WERI-Rb-1 (cell line): ENCODE results near the gene LMO7.
A peak's percentile ranks its signal among the peaks of the same experiment; 100 is the strongest.

Source experiments
- DNase-seq: peaks from one replicate; pipeline ENCODE4 v3.0.0-alpha.2; 2020
- H3K27ac ChIP-seq: fragments of 250-450 bp; sonication (Bioruptor Pico); 2 replicates; pipeline ENCODE4 v1.5.1; 2020; ENCODE audit warnings: mild to moderate bottlenecking, moderate library complexity
- H3K27me3 ChIP-seq: fragments of 250-450 bp; sonication (Bioruptor Pico); 2 replicates; pipeline ENCODE4 v1.5.1; 2021; ENCODE audit warnings: mild to moderate bottlenecking, low read depth, moderate library complexity; ENCODE audit not compliant: insufficient read depth, severe bottlenecking
- H3K36me3 ChIP-seq: fragments of 250-450 bp; sonication (Bioruptor Pico); 2 replicates; pipeline ENCODE4 v1.5.1; 2020; ENCODE audit warnings: mild to moderate bottlenecking, moderate library complexity
- H3K4me3 ChIP-seq: 2 replicates; pipeline ENCODE4 v1.5.1; 2011; ENCODE audit warnings: low read depth, mild to moderate bottlenecking, control low read depth, low read length
- H3K9me3 ChIP-seq: fragments of 250-450 bp; sonication (Bioruptor Pico); 2 replicates; pipeline ENCODE4 v1.5.1; 2021; ENCODE audit warnings: mild to moderate bottlenecking, moderate library complexity; ENCODE audit not compliant: severe bottlenecking
- TF ChIP-seq, protein P1 (sequence below): IDR thresholded peaks from 2 replicates; pipeline ENCODE4 v1.5.1; 2011; ENCODE audit warnings: low read depth, mild to moderate bottlenecking, control low read depth, inconsistent platforms, low read length

The LMO7 gene

GRCh38 chr13:75635828-75636435 lies at the start of gene LMO7:
Gene LMO7, plus strand, starts transcription at chr13:75636330. Its CDS starts 328 bp downstream, at chr13:75636658.
- TF ChIP-seq, protein P1, sequence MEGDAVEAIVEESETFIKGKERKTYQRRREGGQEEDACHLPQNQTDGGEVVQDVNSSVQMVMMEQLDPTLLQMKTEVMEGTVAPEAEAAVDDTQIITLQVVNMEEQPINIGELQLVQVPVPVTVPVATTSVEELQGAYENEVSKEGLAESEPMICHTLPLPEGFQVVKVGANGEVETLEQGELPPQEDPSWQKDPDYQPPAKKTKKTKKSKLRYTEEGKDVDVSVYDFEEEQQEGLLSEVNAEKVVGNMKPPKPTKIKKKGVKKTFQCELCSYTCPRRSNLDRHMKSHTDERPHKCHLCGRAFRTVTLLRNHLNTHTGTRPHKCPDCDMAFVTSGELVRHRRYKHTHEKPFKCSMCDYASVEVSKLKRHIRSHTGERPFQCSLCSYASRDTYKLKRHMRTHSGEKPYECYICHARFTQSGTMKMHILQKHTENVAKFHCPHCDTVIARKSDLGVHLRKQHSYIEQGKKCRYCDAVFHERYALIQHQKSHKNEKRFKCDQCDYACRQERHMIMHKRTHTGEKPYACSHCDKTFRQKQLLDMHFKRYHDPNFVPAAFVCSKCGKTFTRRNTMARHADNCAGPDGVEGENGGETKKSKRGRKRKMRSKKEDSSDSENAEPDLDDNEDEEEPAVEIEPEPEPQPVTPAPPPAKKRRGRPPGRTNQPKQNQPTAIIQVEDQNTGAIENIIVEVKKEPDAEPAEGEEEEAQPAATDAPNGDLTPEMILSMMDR = no peak
- Histone ChIP-seq H3K9me3 (no peaks in the 10 kb centered on the region), H3K27ac (no peak within 1 kb of the TSS; the same call in 1 of the 2 replicates), H3K36me3 (no peaks in the 10 kb centered on the region), H3K4me3 (peak within 1 kb of the TSS; percentile 77), H3K27me3 (no peaks in the 10 kb centered on the region)
- DNase-seq = peak; percentile 40

DNA sequence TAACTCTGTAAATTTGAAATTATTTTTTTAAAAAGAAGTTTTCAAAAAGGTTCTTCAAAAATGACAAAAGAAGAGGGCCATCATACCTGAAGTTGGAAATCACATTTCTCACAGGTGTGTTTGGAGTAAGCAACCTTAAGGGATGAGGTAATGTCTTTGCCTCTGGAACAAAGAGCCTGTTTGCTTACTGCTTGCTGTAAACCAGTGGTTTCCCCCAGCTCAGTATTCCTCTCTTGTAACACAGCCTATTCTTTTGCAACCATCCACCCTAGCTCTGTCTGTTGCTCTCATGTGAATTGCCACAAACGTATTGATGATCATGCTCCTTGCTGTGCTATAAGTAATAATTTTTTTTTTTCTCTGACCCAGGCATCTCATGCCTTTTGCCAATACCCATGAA lies 48.5 kb upstream of the LMO7 start:
- Histone ChIP-seq H3K27ac (no peak overlapping the region), H3K4me3 (no peak overlapping the region), H3K27me3 (no peaks in the 10 kb centered on the region), H3K36me3 (no peaks in the 10 kb centered on the region), H3K9me3 (no peaks in the 10 kb centered on the region)
- TF ChIP-seq, protein P1 = no peak
- no peak for DNase-seq

DNA sequence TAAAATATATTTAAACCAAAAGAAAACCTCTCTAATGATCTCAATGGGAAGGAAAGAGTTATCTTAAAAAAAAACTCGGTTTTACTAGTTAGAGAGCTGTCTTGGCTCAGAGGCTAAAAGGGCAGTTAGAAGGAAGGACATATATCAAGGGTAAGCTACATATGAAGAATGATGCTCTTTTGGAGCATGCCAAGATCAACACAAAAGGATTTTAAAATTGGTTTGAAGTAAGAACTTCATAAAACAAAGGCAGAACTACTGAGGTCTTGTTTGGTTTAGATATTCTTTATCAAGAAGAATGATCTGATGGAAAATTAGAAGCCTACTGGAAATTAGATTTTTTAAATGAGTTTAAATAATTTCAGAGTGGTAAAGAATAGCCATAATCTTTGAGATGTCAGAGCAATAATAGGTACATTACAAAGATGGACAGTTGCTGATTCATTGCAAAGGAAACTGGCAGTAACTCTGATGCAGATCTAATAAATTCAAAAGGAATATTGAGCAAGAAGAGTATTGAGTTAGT lies 39.4 kb upstream of the LMO7 start:
- H3K27ac ChIP-seq = no peak overlapping the region

GRCh38 chr13:75600371-75600770 lies 35.8 kb upstream of the LMO7 start:
- DNase-seq = no peak
- no peaks in the 10 kb centered on the region for H3K36me3 ChIP-seq
- no peaks in the 10 kb centered on the region for H3K27me3 ChIP-seq
- TF ChIP-seq, protein P1 = no peak
- H3K4me3 ChIP-seq = no peak overlapping the region
- H3K27ac ChIP-seq = no peak overlapping the region
- H3K9me3 ChIP-seq = no peaks in the 10 kb centered on the region

More for the DNA sequence above, 39.4 kb upstream of the LMO7 start:
- Histone ChIP-seq H3K36me3 (no peaks in the 10 kb centered on the region), H3K27me3 (no peaks in the 10 kb centered on the region), H3K4me3 (no peak overlapping the region), H3K9me3 (no peaks in the 10 kb centered on the region)
- DNase-seq = no peak
- TF ChIP-seq, protein P1 = no peak

- DNase-seq = no peak
- Histone ChIP-seq H3K27ac (no peak overlapping the region), H3K4me3 (no peak overlapping the region), H3K27me3 (no peaks in the 10 kb centered on the region), H3K9me3 (no peaks in the 10 kb centered on the region), H3K36me3 (no peaks in the 10 kb centered on the region)
- TF ChIP-seq, protein P1 = no peak
These were observed 33.1 kb upstream of the LMO7 start for GRCh38 chr13:75603038-75603437.

DNA sequence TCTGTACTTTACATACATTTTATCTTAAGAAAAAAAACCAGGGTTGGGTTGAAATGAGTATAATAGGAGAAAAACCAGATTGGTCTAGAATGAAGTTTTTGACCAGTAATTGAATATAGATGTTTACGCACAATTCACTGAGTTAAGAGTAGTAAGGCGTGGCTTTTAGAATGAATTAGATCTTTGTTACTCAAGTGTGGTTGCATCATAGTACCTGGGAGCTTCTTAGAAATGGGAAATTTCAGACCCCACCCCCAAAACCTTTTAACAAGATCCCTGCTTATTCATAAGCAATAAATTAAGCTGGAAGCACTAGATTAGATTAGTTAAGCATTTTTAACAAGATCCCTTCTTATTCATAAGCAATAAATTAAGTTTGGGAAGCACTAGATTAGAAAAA lies 28.7 kb upstream of the LMO7 start:
- Histone ChIP-seq H3K36me3 (no peaks in the 10 kb centered on the region), H3K27ac (no peak overlapping the region), H3K27me3 (no peaks in the 10 kb centered on the region), H3K9me3 (no peaks in the 10 kb centered on the region), H3K4me3 (no peak overlapping the region)
- TF ChIP-seq, protein P1 = no peak
- no peak for DNase-seq
